HTERT RPE-1 (cell line): ENCODE data around the gene CMTM7.

Source experiments
- in situ Hi-C: fragments of 300-500 bp; cut with MboI; formaldehyde crosslinking; loops from 4 replicates; pipeline ENCODE4 v1.14.3; 2020; ENCODE audit warnings: low sequenced_read_pairs

CMTM7 gene

GRCh38 chr3:32413845-32414521, 22.3 kb downstream of the CMTM7 start:
- in situ Hi-C loops, result no loop called here

- in situ Hi-C loops, result no loop called here
These were observed 23.0 kb downstream of the CMTM7 start for GRCh38 chr3:32414522-32415202.

GRCh38 chr3:32419742-32420125, 28.1 kb downstream of the CMTM7 start:
- in situ Hi-C loops, result no loop called here

GRCh38 chr3:32420126-32421038, 28.7 kb downstream of the CMTM7 start:
- in situ Hi-C loops, result no loop called here

- in situ Hi-C loops, result no loop called here
These were observed 29.5 kb downstream of the CMTM7 start for GRCh38 chr3:32421185-32421584.

- in situ Hi-C loops, result no loop called here
These were observed 30.6 kb downstream of the CMTM7 start for GRCh38 chr3:32421991-32422859.

- in situ Hi-C loops, result no loop called here
These were observed 31.3 kb downstream of the CMTM7 start for GRCh38 chr3:32422943-32423342.

GRCh38 chr3:32423534-32423933, 31.9 kb downstream of the CMTM7 start:
- in situ Hi-C loops, result no loop called here

- in situ Hi-C loops, result no loop called here
These were observed 32.4 kb downstream of the CMTM7 start for GRCh38 chr3:32423956-32424557.

GRCh38 chr3:32424581-32425250, 33.1 kb downstream of the CMTM7 start:
- in situ Hi-C loops, result no loop called here

GRCh38 chr3:32428092-32429068, 36.7 kb downstream of the CMTM7 start:
- in situ Hi-C loops, result no loop called here

GRCh38 chr3:32430900-32431299, 39.2 kb downstream of the CMTM7 start:
- in situ Hi-C loops, result no loop called here

GRCh38 chr3:32431481-32431880, 39.8 kb downstream of the CMTM7 start:
- in situ Hi-C loops, result no loop called here

- in situ Hi-C loops, result no loop called here
These were observed 40.5 kb downstream of the CMTM7 start for GRCh38 chr3:32432045-32432710.

- in situ Hi-C loops, result no loop called here
These were observed 41.3 kb downstream of the CMTM7 start for GRCh38 chr3:32432711-32433530.

GRCh38 chr3:32434206-32434605, 42.6 kb downstream of the CMTM7 start:
- in situ Hi-C loops, result no loop called here
